GM19193 (cell line): ENCODE results near the gene NOC2L.

ENCODE experiments used
- POLR2A ChIP-seq: IDR thresholded peaks from 4 replicates; pipeline ENCODE4 v1.6.1; 2011; ENCODE audit not compliant: insufficient read depth, insufficient read length; ENCODE audit errors: extremely low read depth

NOC2L gene

GRCh38 chr1:997993-998744 is 39.1 kb upstream of the NOC2L start:
- no peak for TF ChIP-seq POLR2A

- no peak for TF ChIP-seq POLR2A
Measured at GRCh38 chr1:997713-997992, 38.6 kb upstream of the NOC2L start.

- no peak for TF ChIP-seq POLR2A
Measured at GRCh38 chr1:996851-997712, 38.0 kb upstream of the NOC2L start.

- TF ChIP-seq POLR2A = no peak
Measured at GRCh38 chr1:995665-996633, 36.9 kb upstream of the NOC2L start.

- TF ChIP-seq POLR2A = no peak
Measured at GRCh38 chr1:993379-993995, 34.4 kb upstream of the NOC2L start.

GRCh38 chr1:992362-992761 is 33.3 kb upstream of the NOC2L start:
- TF ChIP-seq POLR2A = no peak

GRCh38 chr1:991895-992294 is 32.8 kb upstream of the NOC2L start:
- TF ChIP-seq POLR2A = no peak

- TF ChIP-seq POLR2A = no peak
Measured at GRCh38 chr1:985126-985525, 26.1 kb upstream of the NOC2L start.

GRCh38 chr1:984476-984814 is 25.4 kb upstream of the NOC2L start:
- TF ChIP-seq POLR2A = no peak

- TF ChIP-seq POLR2A = no peak
Measured at GRCh38 chr1:983798-984475, 24.9 kb upstream of the NOC2L start.

- TF ChIP-seq POLR2A = no peak
Measured at GRCh38 chr1:982765-983436, 23.8 kb upstream of the NOC2L start.

GRCh38 chr1:981955-982558 is 23.0 kb upstream of the NOC2L start, which contains the start of gene PERM1:
Gene PERM1, minus strand, starts transcription at chr1:982093. Its CDS starts 1,064 bp downstream, at chr1:981029.
- no peak for TF ChIP-seq POLR2A

- no peak for TF ChIP-seq POLR2A
Measured at GRCh38 chr1:981491-981954, 22.5 kb upstream of the NOC2L start.
